NCI-H748 (cell line): Measurements from ENCODE around the gene TMEM200B.
"Not testable (repeated sequence)": the region's sequence is repeated elsewhere in the genome, so short reads cannot be mapped to it uniquely, and the experiment has no call there.

ENCODE experiments used
- DNase-seq: peaks from one replicate; lab custom pipeline; 2025; ENCODE audit not compliant: unreplicated experiment; lab: John Stamatoyannopoulos, UW

Gene TMEM200B

GRCh38 chr1:29134695-29135028, 11.0 kb upstream of the TMEM200B start:
- no peak for DNase-seq

DNA sequence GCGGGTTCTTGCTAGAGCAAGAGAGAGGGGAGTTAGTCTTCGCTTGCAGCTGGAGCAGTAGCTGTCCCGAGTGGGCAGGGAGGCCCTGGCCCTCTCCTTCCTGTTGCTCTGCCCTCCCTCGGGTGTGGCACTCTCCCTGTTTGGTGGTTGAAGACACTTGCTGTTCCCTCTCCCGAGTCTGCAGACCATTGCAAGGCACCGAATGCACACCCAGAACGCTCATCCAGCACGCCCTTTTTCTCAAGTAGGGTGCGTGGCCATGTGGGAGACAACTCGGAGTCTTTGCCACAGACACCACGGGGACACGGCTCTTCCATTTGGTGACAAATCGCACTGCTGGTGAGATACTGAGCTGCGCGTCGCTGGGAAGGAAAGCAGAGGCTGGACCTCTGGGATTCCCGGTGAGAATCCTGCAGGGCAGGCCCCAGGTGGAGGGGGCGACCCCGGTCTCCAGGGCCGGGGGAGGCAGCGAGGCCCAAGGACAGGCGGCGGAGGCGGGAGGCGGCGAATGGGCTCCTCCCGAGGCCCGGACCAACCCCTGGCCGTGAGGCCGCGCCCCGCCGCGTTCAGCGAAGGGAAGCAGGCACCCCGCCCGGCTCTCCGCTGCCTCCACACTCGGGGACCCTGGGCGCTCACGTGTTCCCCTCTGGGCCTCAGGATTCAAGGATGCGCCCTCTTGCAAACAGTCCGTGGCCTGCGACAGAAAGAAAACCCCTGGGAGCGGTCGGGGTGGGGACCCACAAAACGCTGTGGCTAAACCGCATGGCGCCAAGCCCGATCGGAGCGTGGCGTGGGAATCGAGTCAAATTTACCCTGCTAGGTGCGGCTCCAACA, 10.4 kb upstream of the TMEM200B start:
- no peak for DNase-seq

GRCh38 chr1:29131056-29131455, 7.4 kb upstream of the TMEM200B start:
- DNase-seq, result not testable (repeated sequence)

- DNase-seq, result no peak
These were observed 6.2 kb upstream of the TMEM200B start for GRCh38 chr1:29129916-29130315.

GRCh38 chr1:29128739-29129138, 5.0 kb upstream of the TMEM200B start:
- no peak for DNase-seq

GRCh38 chr1:29126198-29126597, 2.5 kb upstream of the TMEM200B start:
- DNase-seq, result no peak

GRCh38 chr1:29125788-29126187, 2.1 kb upstream of the TMEM200B start:
- no peak for DNase-seq

GRCh38 chr1:29125237-29125641, 1.5 kb upstream of the TMEM200B start:
- DNase-seq, result no peak

- DNase-seq, result peak; percentile 55
These were observed 898 bp upstream of the TMEM200B start for GRCh38 chr1:29124366-29125236.

- peak; percentile 22 for DNase-seq
These were observed 433 bp downstream of the TMEM200B start for GRCh38 chr1:29123053-29123886.

- DNase-seq, result peak; percentile 17
These were observed 1.0 kb downstream of the TMEM200B start for GRCh38 chr1:29122682-29123052.

- DNase-seq, result peak; percentile 34
These were observed 1.6 kb downstream of the TMEM200B start for GRCh38 chr1:29121936-29122681.

GRCh38 chr1:29121516-29121935, 2.2 kb downstream of the TMEM200B start:
- peak; percentile 56 for DNase-seq

DNA sequence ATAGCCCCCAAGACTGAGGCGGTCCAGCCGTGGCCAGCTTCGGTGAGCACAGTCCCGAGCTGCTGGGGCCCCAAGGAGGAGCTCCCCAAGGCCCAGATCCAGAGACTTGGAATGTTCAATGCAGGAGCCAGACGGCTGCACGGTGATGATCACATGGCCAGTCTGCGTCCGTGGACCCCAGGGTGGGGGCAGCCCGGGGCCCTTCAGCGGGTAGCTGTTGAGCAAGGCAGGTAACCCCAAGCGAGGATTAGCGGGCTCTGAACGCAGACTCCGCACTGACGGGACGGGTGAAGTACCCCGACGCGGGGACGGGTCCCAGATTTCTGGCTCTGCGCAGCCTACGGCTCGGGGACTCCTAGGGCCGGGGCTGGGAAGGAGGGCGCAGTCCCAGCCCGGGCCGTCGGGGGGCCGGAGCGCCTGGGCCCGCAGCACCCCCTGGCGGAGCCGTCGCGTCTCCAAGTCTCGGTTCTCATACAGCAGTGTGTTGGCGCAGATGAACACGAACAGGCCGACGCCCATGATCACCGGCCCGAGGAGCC, 2.7 kb downstream of the TMEM200B start:
- peak; percentile 67 for DNase-seq

DNA sequence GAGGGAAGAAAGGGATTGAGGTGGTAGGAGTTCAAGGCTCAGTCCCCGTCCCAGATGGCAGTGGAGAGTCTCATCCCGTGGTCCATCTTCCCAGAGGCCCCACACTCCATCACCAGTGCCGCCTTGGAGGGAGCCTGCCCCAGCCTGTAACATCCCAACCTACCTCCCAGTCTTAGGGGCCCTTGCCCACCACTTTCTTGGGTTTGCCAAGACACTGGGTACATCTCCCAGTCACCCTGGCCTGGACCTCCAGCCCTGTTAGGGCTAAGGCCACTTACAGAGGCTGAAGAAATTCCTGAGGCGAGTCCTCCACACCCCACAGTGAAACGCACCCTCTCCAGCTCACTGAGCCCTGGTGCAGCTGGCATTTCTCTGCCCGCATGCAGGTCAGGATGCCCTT, 3.3 kb downstream of the TMEM200B start:
- no peak for DNase-seq

DNA sequence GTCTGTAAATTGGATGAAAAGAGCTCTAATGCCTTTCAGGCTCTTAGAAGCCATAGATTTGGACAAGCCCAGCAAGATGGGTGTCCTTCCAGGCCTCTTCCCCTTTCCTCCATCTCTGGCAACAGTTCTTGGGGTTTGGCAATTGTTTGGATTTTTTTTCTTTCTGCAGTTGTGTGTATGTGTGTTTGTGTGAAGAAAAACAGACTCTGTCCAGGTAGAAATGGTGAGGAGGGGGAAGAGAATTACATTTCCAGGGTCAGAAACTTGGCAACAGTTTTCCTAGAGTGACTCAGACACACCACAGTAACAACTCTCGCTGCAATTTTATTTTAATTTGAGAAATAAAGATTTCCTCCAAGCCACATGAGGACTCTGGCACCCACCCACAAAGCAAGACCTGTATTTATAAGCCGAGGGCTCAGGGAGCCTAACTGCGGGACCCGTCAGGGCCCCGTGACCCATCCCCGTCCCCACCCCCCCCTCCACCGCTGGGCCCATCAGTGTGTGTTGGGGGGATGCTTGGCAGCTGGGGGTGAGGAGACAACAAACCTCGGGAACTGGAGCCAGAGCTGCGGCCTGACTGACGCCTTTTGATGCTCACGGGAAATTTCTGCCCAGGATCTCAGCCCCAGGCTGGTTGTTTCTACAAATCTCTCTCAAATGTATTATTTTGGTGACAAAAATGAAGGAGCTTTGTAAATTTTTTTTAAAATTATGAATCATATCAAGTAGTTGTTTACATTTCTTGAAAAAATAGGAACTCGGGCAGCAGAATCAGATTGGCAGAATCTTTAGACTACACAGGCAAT, 4.4 kb downstream of the TMEM200B start:
- no peak for DNase-seq

- DNase-seq, result no peak
These were observed 6.3 kb downstream of the TMEM200B start for GRCh38 chr1:29117381-29117780.

- no peak for DNase-seq
These were observed 9.0 kb downstream of the TMEM200B start for GRCh38 chr1:29114654-29115053.

GRCh38 chr1:29113413-29114117, 10.1 kb downstream of the TMEM200B start:
- DNase-seq, result no peak
